Neural crest cell (in vitro differentiated cells): Measurements from ENCODE around the gene EEF1AKMT4. TPM values are rescaled to one million over a fixed set of nuclear protein-coding genes. Genes with fewer than 3 reads are reported as not detected.

Experiments used
- DNase-seq: peaks from one replicate; pipeline ENCODE4 v3.0.0; 2021; ENCODE audit warnings: low read depth, mixed read lengths, low spot score
- H3K27ac Mint-ChIP-seq: one replicate; pipeline ENCODE4 v1.8.0; 2021; ENCODE audit warnings: mild to moderate bottlenecking, mixed read lengths; ENCODE audit not compliant: unreplicated experiment
- H3K27me3 Mint-ChIP-seq: 2 replicates; pipeline ENCODE4 v1.8.0; 2021; ENCODE audit warnings: low read depth, mild to moderate bottlenecking, mixed read lengths
- H3K36me3 Mint-ChIP-seq: 2 replicates; pipeline ENCODE4 v1.8.0; 2021; ENCODE audit warnings: low read depth, mild to moderate bottlenecking, mixed read lengths
- H3K4me1 Mint-ChIP-seq: 2 replicates; pipeline ENCODE4 v1.8.0; 2021; ENCODE audit warnings: mixed read lengths
- H3K4me3 Mint-ChIP-seq: one replicate; pipeline ENCODE4 v1.8.0; 2021; ENCODE audit warnings: mild to moderate bottlenecking, mixed read lengths
- H3K9me3 Mint-ChIP-seq: 2 replicates; pipeline ENCODE4 v1.8.0; 2021; ENCODE audit warnings: mixed read lengths
- CTCF ChIP-seq: fragments of 200-600 bp; sonication (generic); conservative IDR thresholded peaks from 2 replicates; pipeline ENCODE4 v1.5.0; 2021; ENCODE audit warnings: antibody characterized with exemption, mild to moderate bottlenecking
- total RNA-seq: library from RNA; stranded (reverse); gene quantifications from 2 replicates; pipeline ENCODE4 v1.2.1, GENCODE V29; 2021

The EEF1AKMT4 gene
- total RNA-seq, 1 donor from 2014 or later, result 3.4 TPM

DNA sequence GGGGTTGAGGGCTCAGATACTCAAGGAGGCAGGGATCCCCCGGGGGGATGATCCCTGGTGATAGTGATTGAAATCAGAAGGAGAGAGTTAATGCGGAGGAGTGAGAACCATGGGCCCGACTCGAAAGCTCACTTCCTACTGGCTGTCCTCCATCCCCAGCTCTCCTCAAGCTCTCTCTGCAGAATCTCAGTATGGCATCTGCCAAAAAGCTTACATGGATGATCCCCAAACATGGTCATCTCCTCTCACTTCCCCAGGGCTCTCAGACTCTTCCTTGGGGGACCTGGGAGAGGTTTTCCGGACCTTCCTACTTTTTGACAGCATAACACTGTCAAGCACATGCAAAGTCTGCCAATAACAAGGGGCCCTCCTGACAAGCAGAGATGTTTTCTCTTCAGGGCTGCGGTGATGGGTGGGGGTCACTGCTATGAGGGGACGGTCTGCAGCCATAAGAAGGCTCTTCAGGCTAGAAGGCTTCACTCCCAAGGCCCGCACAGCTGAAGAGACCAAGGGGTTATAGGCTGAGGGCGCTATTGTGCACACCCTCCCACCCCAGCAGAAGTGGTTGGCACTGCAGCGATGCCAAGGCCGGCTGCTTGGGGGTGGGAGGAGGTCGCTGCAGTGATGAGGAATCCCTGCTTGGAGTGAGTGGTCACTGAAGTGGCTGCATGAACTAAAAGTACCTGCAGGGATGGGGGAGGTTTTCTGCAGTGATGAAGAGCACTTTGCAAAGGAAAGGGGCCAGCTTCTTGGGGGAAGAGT is 20.9 kb upstream of the EEF1AKMT4 start:
- Mint-ChIP-seq H3K9me3 (no peaks in the 10 kb centered on the region), H3K27me3 (peaks cover 86% of the 10 kb centered on the region), H3K4me1 (peaks cover 8% of the 10 kb centered on the region), H3K36me3 (no peaks in the 10 kb centered on the region), H3K4me3 (peak overlapping the region; percentile 77), H3K27ac (no peak overlapping the region)
- DNase-seq, result no peak
- TF ChIP-seq CTCF, result no peak

- peak; percentile 45 for TF ChIP-seq CTCF
- DNase-seq, result peak; percentile 59
- H3K4me3 Mint-ChIP-seq, result peak within 1 kb of the TSS; percentile 77
- H3K27ac Mint-ChIP-seq, result no peak within 1 kb of the TSS
- H3K4me1 Mint-ChIP-seq, result peaks cover 8% of the 10 kb centered on the region
- H3K27me3 Mint-ChIP-seq, result peaks cover 85% of the 10 kb centered on the region
- no peaks in the 10 kb centered on the region for H3K9me3 Mint-ChIP-seq
- H3K36me3 Mint-ChIP-seq, result no peaks in the 10 kb centered on the region
Observed at GRCh38 chr3:184229394-184230080, 19.9 kb upstream of the EEF1AKMT4 start, which contains the start of gene VWA5B2. TSS of gene VWA5B2 (plus strand) at chr3:184229585. CDS start at chr3:184230529, 944 bp downstream.

DNA sequence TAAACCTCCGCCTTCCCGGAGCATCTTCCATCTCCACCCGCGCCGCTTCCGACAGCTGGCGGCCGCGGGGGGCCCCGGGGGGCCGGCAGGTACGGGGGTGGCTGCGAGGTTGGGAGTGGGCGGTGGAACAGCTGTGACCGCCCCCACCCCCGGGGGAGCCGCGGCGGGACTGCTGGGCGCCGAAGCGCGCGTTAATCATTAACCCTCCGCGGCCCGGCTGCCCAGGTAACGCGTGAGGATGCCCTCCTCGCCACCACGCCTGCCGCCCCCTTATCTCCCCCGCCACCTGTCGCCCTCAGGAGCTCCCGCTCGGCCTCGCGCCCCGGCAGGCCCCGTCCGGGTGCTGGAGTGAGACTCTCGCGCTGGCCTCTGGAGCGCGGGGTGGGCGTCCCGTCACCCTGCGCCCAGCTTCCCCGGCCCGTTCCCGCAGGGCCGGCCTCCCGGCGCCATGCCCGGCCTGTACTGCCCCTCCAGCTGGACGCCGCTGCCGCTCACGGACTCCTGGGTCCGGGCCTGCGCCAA is 19.3 kb upstream of the EEF1AKMT4 start:
- Mint-ChIP-seq H3K4me1 (peaks cover 8% of the 10 kb centered on the region), H3K27ac (no peak overlapping the region), H3K4me3 (no peak overlapping the region), H3K27me3 (peaks cover 83% of the 10 kb centered on the region), H3K9me3 (no peaks in the 10 kb centered on the region), H3K36me3 (no peaks in the 10 kb centered on the region)
- no peak for DNase-seq
- no peak for TF ChIP-seq CTCF

DNA sequence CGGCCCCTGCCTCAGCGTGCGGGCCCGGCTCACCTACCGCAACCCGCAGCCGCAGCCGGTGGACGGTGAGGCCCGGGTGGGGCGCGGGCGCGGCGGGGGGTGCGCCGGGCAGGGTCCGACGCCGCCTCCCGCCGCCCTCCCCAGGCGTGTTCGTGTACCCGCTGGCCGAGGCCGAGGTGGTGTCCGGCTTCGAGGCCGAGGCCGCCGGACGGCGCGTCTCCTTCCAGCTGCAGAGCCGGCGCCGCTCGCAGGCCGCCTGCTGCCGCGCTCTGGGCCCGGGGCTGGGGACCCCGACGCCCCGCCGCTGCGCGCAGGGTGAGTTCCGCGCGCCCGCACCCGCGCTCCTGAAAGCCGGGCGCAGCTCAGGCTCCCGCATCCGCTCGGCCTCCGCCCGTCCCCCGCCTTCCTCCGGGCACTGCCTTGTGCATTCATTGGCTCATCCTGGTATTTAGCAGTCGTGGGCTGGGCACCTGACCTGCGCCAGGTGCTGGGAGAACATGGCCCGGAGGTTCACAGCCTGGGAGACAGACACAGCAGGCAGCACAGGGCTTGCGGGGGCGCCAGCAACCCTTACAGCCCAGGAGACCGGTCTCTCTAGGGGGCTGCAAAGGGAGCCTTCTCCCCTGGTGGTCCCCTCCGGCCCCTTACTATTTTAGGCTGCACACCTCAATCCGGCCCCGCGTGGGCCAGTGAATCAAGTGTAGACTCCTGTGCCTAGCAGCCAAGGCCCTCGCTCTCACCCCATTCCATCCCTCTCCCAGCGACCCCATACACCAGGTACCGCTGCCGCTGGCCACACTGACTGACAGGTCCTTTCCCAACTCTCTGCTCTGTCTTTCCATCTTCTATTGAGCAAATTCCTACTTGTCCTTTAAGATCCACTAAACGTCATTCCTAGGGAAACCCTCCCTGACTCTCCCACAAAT is 18.6 kb upstream of the EEF1AKMT4 start:
- Mint-ChIP-seq H3K4me1 (peaks cover 8% of the 10 kb centered on the region), H3K27ac (no peak overlapping the region), H3K36me3 (no peaks in the 10 kb centered on the region), H3K4me3 (peak overlapping the region; percentile 84), H3K27me3 (peaks cover 83% of the 10 kb centered on the region), H3K9me3 (no peaks in the 10 kb centered on the region)
- no peak for TF ChIP-seq CTCF
- DNase-seq, result no peak

GRCh38 chr3:184231671-184232070 is 17.8 kb upstream of the EEF1AKMT4 start:
- Mint-ChIP-seq H3K36me3 (no peaks in the 10 kb centered on the region), H3K4me3 (peak overlapping the region; percentile 84), H3K4me1 (peaks cover 8% of the 10 kb centered on the region), H3K9me3 (no peaks in the 10 kb centered on the region), H3K27me3 (peaks cover 76% of the 10 kb centered on the region), H3K27ac (no peak overlapping the region)
- no peak for TF ChIP-seq CTCF
- no peak for DNase-seq
